Mesothelial cell of epicardium (in vitro differentiated cells): ENCODE measurements around the gene PSME2. TPM values are rescaled to one million over a fixed set of nuclear protein-coding genes. Genes with fewer than 3 reads are reported as not detected.

Experiments used
- DNase-seq, 2 experiments: peaks; one replicate each; pipeline ENCODE4 v3.0.0; 2021; ENCODE audit warnings: low spot score in 2 of 2; ENCODE audit not compliant: unreplicated experiment in 2 of 2
- H3K27ac Mint-ChIP-seq: 2 replicates; pipeline ENCODE4 v1.8.0; 2021; ENCODE audit warnings: mixed read lengths
- H3K27me3 Mint-ChIP-seq: 2 replicates; pipeline ENCODE4 v1.8.0; 2021; ENCODE audit warnings: low read depth, mixed read lengths
- H3K36me3 Mint-ChIP-seq: 2 replicates; pipeline ENCODE4 v1.8.0; 2021; ENCODE audit warnings: mixed read lengths
- H3K4me1 Mint-ChIP-seq: 2 replicates; pipeline ENCODE4 v1.8.0; 2021; ENCODE audit warnings: mixed read lengths
- H3K4me3 Mint-ChIP-seq: 2 replicates; pipeline ENCODE4 v1.8.0; 2021; ENCODE audit warnings: mild to moderate bottlenecking, moderate library complexity, mixed read lengths
- H3K9me3 Mint-ChIP-seq: 2 replicates; pipeline ENCODE4 v1.8.0; 2021; ENCODE audit warnings: mixed read lengths
- total RNA-seq: library from RNA; stranded (reverse); gene quantifications from 3 replicates; pipeline ENCODE4 v1.2.1, GENCODE V29; 2021
- TF ChIP-seq, protein P1 (sequence below): fragments of 200-600 bp; sonication (generic); IDR thresholded peaks from one replicate; pipeline ENCODE4 v1.5.0; 2021; ENCODE audit warnings: antibody characterized with exemption; ENCODE audit not compliant: unreplicated experiment

The PSME2 gene
- total RNA-seq, 1 donor from 2014 or later, result 148 TPM

DNA sequence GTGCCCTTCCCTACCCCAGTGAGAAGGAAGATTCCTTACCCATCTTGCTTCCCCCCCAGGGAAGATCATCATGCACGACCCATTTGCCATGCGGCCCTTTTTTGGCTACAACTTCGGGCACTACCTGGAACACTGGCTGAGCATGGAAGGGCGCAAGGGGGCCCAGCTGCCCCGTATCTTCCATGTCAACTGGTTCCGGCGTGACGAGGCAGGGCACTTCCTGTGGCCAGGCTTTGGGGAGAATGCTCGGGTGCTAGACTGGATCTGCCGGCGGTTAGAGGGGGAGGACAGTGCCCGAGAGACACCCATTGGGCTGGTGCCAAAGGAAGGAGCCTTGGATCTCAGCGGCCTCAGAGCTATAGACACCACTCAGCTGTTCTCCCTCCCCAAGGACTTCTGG is 43.0 kb downstream of the PSME2 start:
- no peak for DNase-seq
- Mint-ChIP-seq H3K27me3 (no peaks in the 10 kb centered on the region), H3K4me3 (no peak overlapping the region), H3K4me1 (no peaks in the 10 kb centered on the region), H3K9me3 (peaks cover 8% of the 10 kb centered on the region), H3K36me3 (peaks cover 19% of the 10 kb centered on the region), H3K27ac (no peak overlapping the region)
- TF ChIP-seq, protein P1, sequence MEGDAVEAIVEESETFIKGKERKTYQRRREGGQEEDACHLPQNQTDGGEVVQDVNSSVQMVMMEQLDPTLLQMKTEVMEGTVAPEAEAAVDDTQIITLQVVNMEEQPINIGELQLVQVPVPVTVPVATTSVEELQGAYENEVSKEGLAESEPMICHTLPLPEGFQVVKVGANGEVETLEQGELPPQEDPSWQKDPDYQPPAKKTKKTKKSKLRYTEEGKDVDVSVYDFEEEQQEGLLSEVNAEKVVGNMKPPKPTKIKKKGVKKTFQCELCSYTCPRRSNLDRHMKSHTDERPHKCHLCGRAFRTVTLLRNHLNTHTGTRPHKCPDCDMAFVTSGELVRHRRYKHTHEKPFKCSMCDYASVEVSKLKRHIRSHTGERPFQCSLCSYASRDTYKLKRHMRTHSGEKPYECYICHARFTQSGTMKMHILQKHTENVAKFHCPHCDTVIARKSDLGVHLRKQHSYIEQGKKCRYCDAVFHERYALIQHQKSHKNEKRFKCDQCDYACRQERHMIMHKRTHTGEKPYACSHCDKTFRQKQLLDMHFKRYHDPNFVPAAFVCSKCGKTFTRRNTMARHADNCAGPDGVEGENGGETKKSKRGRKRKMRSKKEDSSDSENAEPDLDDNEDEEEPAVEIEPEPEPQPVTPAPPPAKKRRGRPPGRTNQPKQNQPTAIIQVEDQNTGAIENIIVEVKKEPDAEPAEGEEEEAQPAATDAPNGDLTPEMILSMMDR, result no peak

DNA sequence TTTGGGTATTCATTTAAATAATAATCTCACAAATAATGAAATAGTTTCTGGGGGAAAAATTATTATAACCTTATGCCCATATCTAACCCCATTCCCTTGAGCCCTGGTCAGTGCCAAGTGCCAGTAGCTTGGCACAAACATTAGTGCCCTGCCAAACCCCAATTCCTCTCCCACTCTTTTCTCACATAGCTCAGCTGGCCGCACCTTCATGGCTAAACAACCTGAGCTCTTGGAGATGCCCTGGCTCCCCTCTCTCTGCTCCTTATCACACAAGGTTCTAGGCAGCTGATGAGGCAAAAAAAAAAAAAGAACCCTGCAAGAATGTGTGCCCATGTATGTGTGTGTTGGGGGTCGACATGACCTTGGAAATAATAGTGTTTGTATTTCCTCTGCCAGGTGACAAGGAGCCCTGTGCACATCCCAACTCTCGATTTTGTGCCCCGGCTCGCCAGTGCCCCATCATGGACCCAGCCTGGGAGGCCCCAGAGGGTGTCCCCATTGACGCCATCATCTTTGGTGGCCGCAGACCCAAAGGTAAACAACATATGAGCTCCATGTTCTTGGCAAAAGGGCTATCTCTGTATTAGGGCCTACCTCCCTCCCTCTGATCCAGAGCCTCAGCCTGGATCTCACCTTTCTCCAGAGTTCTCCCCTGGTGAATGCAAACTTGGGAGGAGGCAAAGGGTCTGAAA is 43.9 kb downstream of the PSME2 start:
- TF ChIP-seq, protein P1, result no peak

DNA sequence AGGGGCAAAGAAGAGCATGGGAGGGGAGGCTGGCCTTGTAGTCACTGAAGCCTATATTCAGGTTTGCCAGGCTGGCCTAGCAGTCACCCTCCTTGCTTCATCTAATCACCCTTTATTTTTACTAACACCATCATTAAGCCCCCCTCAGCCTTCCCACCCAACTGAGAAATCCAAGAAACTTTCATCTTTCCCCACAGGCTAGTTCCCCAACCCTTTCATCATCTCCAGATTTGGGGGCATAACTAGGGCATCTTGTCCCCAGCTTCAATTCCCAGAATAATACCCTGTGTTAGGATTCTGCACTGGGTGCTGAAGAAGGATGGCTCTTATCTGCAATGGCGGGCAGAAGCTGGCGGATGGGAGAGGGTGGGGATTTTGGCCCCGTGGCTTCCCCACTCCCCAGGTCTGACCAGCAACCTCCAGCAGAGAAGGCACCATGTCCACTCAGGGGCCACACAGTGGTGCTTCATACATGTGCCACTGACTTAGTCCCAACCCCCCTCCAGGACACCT is 45.4 kb downstream of the PSME2 start:
- H3K36me3 Mint-ChIP-seq, result peaks cover 19% of the 10 kb centered on the region
- H3K27me3 Mint-ChIP-seq, result no peaks in the 10 kb centered on the region
- H3K4me3 Mint-ChIP-seq, result no peak overlapping the region
- H3K4me1 Mint-ChIP-seq, result no peaks in the 10 kb centered on the region
- H3K27ac Mint-ChIP-seq, result no peak overlapping the region
- H3K9me3 Mint-ChIP-seq, result peaks cover 8% of the 10 kb centered on the region
- DNase-seq, result no peak
- TF ChIP-seq, protein P1, result no peak

More for the DNA sequence above, 43.9 kb downstream of the PSME2 start:
- Mint-ChIP-seq H3K36me3 (peaks cover 19% of the 10 kb centered on the region), H3K4me1 (no peaks in the 10 kb centered on the region), H3K27me3 (no peaks in the 10 kb centered on the region), H3K27ac (no peak overlapping the region), H3K9me3 (peaks cover 8% of the 10 kb centered on the region), H3K4me3 (no peak overlapping the region)
- DNase-seq, result no peak

DNA sequence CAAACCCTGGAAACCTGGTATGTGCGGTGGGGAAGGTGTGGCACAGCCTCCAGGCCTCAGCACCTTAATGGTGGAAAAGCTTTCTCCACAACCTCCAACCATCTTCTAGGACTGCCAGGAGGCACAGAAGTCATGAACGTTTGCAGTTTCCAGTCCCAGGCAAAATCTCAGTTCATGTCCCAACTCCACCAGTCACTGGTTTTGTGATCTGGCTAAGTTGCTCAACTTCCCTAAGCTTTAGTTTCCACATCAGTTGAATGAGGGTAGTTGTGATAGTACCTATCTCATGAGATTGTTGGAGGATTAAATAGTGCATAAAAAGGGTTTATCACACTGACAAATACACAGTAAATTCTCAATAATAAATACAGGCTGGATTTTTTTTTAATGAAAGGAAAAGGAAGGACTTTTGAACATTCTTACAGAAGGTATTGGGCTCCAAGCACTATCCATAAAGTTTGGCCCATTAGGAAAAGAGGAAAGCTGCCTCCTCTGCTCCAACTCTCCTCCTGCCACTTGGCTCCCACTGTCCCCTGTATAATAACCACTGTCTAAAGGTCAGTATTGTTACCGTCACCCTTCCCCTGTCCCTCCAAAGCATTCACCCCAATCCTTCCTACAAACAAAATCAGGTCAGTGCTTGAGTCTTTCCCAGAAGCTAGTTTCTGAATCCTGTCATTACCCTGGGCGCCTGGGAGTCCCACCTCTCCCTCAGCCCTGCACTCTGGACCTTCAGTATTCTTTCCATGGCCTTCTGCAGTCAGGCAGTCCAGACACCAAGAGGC is 46.0 kb downstream of the PSME2 start:
- DNase-seq, result no peak
- H3K4me1 Mint-ChIP-seq, result peaks cover 5% of the 10 kb centered on the region
- H3K27ac Mint-ChIP-seq, result no peak overlapping the region
- TF ChIP-seq, protein P1, result no peak
- H3K36me3 Mint-ChIP-seq, result peaks cover 19% of the 10 kb centered on the region
- H3K9me3 Mint-ChIP-seq, result peaks cover 8% of the 10 kb centered on the region
- no peak overlapping the region for H3K4me3 Mint-ChIP-seq
- H3K27me3 Mint-ChIP-seq, result no peaks in the 10 kb centered on the region

DNA sequence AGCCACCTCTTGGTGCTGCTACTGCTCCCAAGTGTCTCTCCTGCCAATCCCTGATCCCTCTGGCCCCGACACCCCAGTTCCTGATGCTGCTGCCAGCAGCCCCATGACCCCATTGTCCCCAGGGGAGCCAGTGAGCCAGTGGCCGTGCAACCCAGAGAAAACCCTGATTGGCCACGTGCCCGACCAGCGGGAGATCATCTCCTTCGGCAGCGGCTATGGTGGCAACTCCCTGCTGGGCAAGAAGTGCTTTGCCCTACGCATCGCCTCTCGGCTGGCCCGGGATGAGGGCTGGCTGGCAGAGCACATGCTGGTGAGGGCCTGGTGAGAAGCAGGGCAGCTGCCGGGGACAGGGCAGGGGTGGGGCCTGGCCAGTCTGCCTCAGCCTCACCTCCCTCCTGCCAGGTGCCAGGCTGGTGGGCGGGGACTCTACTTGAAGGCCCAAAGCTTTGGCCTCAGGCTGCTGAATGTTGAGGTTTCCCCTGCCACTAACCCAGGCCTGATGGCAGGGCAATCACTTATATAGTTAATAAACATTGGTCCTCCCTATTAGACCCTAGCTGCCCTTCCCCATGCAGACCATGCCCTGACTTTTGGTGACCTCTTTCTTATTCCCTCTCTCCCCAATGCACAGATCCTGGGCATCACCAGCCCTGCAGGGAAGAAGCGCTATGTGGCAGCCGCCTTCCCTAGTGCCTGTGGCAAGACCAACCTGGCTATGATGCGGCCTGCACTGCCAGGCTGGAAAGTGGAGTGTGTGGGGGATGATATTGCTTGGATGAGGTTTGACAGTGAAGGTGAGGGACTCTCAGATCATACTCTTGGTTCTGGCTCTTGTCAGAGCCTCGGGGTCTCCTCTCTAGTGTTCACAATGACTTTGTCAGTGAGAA is 47.2 kb downstream of the PSME2 start:
- Mint-ChIP-seq H3K36me3 (peaks cover 16% of the 10 kb centered on the region), H3K27me3 (no peaks in the 10 kb centered on the region), H3K9me3 (no peaks in the 10 kb centered on the region), H3K27ac (no peak overlapping the region), H3K4me3 (no peak overlapping the region), H3K4me1 (peaks cover 13% of the 10 kb centered on the region)
- no peak for DNase-seq
- TF ChIP-seq, protein P1, result no peak
